ENCODE results near the gene WDR91.

- no peak for TF ChIP-seq CTCF (IDR thresholded peaks at IDR 0.05; ENCODE audit: borderline replicate concordance, extremely low read depth, low read length, poor library complexity, severe bottlenecking)
- TF ChIP-seq EZH2 (IDR thresholded peaks at IDR 0.05; ENCODE audit: borderline replicate concordance, low read depth, low read length, severe bottlenecking): no peak
These were observed 16.2 kb downstream of the WDR91 start for GRCh38 chr7:135195156-135195555.
